ENCODE data around the gene PRR27. TPM values are rescaled to one million over a fixed set of nuclear protein-coding genes. Genes with fewer than 3 reads are reported as not detected.

Gene PRR27
- total RNA-seq, 1 donor from 2014 or later: not detected

- DNase-seq (ENCODE audit: low spot score): no peak
- TF ChIP-seq CTCF (IDR thresholded peaks at IDR 0.05; ENCODE audit: unreplicated experiment): no peak
- no peak overlapping the region for H3K27ac Mint-ChIP-seq (ENCODE audit: unreplicated experiment)
- no peak overlapping the region for H3K4me3 Mint-ChIP-seq (ENCODE audit: unreplicated experiment)
- H3K27me3 Mint-ChIP-seq (ENCODE audit: unreplicated experiment): no peaks in the 10 kb centered on the region
- H3K36me3 Mint-ChIP-seq (ENCODE audit: low read depth, unreplicated experiment): no peaks in the 10 kb centered on the region
- H3K4me1 Mint-ChIP-seq (ENCODE audit: unreplicated experiment): no peaks in the 10 kb centered on the region
- no peaks in the 10 kb centered on the region for H3K9me3 Mint-ChIP-seq (ENCODE audit: unreplicated experiment)
These were observed 20.6 kb upstream of the PRR27 start for GRCh38 chr4:70133473-70133872.

- TF ChIP-seq CTCF (IDR thresholded peaks at IDR 0.05; ENCODE audit: unreplicated experiment): no peak
- Mint-ChIP-seq H3K4me1 (ENCODE audit: unreplicated experiment) (no peaks in the 10 kb centered on the region), H3K27me3 (ENCODE audit: unreplicated experiment) (no peaks in the 10 kb centered on the region), H3K9me3 (ENCODE audit: unreplicated experiment) (no peaks in the 10 kb centered on the region), H3K4me3 (ENCODE audit: unreplicated experiment) (no peak overlapping the region), H3K36me3 (ENCODE audit: low read depth, unreplicated experiment) (no peaks in the 10 kb centered on the region), H3K27ac (ENCODE audit: unreplicated experiment) (no peak overlapping the region)
- DNase-seq (ENCODE audit: low spot score): no peak
These were observed 15.3 kb upstream of the PRR27 start for GRCh38 chr4:70138751-70139150.

GRCh38 chr4:70151271-70151670 is 2.8 kb upstream of the PRR27 start:
- H3K27ac Mint-ChIP-seq (ENCODE audit: unreplicated experiment): no peak overlapping the region

GRCh38 chr4:70152088-70152487 is 1.9 kb upstream of the PRR27 start:
- no peak for DNase-seq (ENCODE audit: low spot score)
- no peaks in the 10 kb centered on the region for H3K4me1 Mint-ChIP-seq (ENCODE audit: unreplicated experiment)
- no peak overlapping the region for H3K27ac Mint-ChIP-seq (ENCODE audit: unreplicated experiment)
- no peak for TF ChIP-seq CTCF (IDR thresholded peaks at IDR 0.05; ENCODE audit: unreplicated experiment)
- no peak overlapping the region for H3K4me3 Mint-ChIP-seq (ENCODE audit: unreplicated experiment)
- no peaks in the 10 kb centered on the region for H3K27me3 Mint-ChIP-seq (ENCODE audit: unreplicated experiment)
- no peaks in the 10 kb centered on the region for H3K9me3 Mint-ChIP-seq (ENCODE audit: unreplicated experiment)
- no peaks in the 10 kb centered on the region for H3K36me3 Mint-ChIP-seq (ENCODE audit: low read depth, unreplicated experiment)

More at GRCh38 chr4:70151271-70151670, 2.8 kb upstream of the PRR27 start:
- Mint-ChIP-seq H3K27me3 (ENCODE audit: unreplicated experiment) (no peaks in the 10 kb centered on the region), H3K4me1 (ENCODE audit: unreplicated experiment) (no peaks in the 10 kb centered on the region), H3K9me3 (ENCODE audit: unreplicated experiment) (no peaks in the 10 kb centered on the region), H3K4me3 (ENCODE audit: unreplicated experiment) (no peak overlapping the region), H3K36me3 (ENCODE audit: low read depth, unreplicated experiment) (no peaks in the 10 kb centered on the region)
- no peak for TF ChIP-seq CTCF (IDR thresholded peaks at IDR 0.05; ENCODE audit: unreplicated experiment)
- DNase-seq (ENCODE audit: low spot score): no peak

- no peak for TF ChIP-seq CTCF (IDR thresholded peaks at IDR 0.05; ENCODE audit: unreplicated experiment)
- DNase-seq (ENCODE audit: low spot score): no peak
- H3K36me3 Mint-ChIP-seq (ENCODE audit: low read depth, unreplicated experiment): no peaks in the 10 kb centered on the region
- H3K4me1 Mint-ChIP-seq (ENCODE audit: unreplicated experiment): no peaks in the 10 kb centered on the region
- no peak overlapping the region for H3K27ac Mint-ChIP-seq (ENCODE audit: unreplicated experiment)
- no peaks in the 10 kb centered on the region for H3K9me3 Mint-ChIP-seq (ENCODE audit: unreplicated experiment)
- no peaks in the 10 kb centered on the region for H3K27me3 Mint-ChIP-seq (ENCODE audit: unreplicated experiment)
- no peak overlapping the region for H3K4me3 Mint-ChIP-seq (ENCODE audit: unreplicated experiment)
These were observed 4.5 kb downstream of the PRR27 start for GRCh38 chr4:70158576-70158975.
